HL-60 (cell line): ENCODE measurements around the gene TTC39B.

Source experiments
- DNase-seq, 2 experiments: peaks; one replicate each; pipeline ENCODE4 v3.0.0-alpha.2; 2010 to 2020; ENCODE audit warnings: low read depth in 1 of 2, low spot score in 1 of 2
- H3K27ac ChIP-seq: fragments of 250-450 bp; sonication (Bioruptor Pico); replicated peaks from 2 replicates; pipeline ENCODE4 v1.5.1; 2020; ENCODE audit warnings: mild to moderate bottlenecking, moderate library complexity
- H3K27me3 ChIP-seq: fragments of 250-450 bp; sonication (Bioruptor Pico); 2 replicates; pipeline ENCODE4 v1.5.1; 2021; ENCODE audit warnings: mild to moderate bottlenecking, moderate library complexity; ENCODE audit not compliant: insufficient read depth, poor library complexity, severe bottlenecking
- H3K4me3 ChIP-seq: replicated peaks from 2 replicates; pipeline ENCODE4 v1.5.1; 2011; ENCODE audit warnings: mild to moderate bottlenecking, control low read depth, low read length; ENCODE audit not compliant: insufficient read depth
- GABPA ChIP-seq: IDR thresholded peaks from 2 replicates; pipeline ENCODE4 v1.6.1; 2012; ENCODE audit warnings: low read depth
- POLR2AphosphoS5 ChIP-seq: IDR thresholded peaks from 2 replicates; pipeline ENCODE4 v1.6.1; 2012; ENCODE audit warnings: low read depth
- SPI1 ChIP-seq: IDR thresholded peaks from 2 replicates; pipeline ENCODE4 v1.6.1; 2012; ENCODE audit warnings: low read depth, mild to moderate bottlenecking, borderline replicate concordance
- TF ChIP-seq, protein P1 (sequence below): IDR thresholded peaks from 2 replicates; pipeline ENCODE4 v1.6.1; 2012; ENCODE audit warnings: low read depth; ENCODE audit not compliant: insufficient replicate concordance
- TF ChIP-seq, protein P2 (sequence below): IDR thresholded peaks from one replicate; pipeline ENCODE4 v1.5.1; 2011; ENCODE audit warnings: low read length, control low read depth, inconsistent platforms; ENCODE audit not compliant: insufficient read depth

TTC39B gene

DNA sequence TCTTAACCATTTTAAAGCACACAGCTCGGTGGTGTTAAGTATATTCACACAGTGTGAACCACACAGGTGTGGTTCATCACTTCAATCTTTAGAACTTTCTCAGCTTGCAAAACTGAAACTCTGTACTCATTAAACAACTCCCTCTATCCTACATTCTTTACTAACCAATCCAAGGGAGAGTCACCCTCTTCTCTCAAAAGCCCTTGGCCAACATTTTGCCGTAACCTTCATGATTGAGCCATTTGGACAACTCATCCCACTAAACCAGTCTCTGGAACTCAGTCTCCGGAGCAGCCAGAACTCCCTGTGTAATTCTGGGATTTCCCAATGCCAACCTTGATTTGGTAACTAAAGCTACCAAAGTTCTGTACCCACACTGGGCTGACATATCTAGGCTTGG is 84.7 kb downstream of the TTC39B start:
- no peak for DNase-seq
- no peaks in the 10 kb centered on the region for H3K27me3 ChIP-seq
- TF ChIP-seq SPI1, result no peak
- TF ChIP-seq GABPA, result no peak
- TF ChIP-seq, protein P1, sequence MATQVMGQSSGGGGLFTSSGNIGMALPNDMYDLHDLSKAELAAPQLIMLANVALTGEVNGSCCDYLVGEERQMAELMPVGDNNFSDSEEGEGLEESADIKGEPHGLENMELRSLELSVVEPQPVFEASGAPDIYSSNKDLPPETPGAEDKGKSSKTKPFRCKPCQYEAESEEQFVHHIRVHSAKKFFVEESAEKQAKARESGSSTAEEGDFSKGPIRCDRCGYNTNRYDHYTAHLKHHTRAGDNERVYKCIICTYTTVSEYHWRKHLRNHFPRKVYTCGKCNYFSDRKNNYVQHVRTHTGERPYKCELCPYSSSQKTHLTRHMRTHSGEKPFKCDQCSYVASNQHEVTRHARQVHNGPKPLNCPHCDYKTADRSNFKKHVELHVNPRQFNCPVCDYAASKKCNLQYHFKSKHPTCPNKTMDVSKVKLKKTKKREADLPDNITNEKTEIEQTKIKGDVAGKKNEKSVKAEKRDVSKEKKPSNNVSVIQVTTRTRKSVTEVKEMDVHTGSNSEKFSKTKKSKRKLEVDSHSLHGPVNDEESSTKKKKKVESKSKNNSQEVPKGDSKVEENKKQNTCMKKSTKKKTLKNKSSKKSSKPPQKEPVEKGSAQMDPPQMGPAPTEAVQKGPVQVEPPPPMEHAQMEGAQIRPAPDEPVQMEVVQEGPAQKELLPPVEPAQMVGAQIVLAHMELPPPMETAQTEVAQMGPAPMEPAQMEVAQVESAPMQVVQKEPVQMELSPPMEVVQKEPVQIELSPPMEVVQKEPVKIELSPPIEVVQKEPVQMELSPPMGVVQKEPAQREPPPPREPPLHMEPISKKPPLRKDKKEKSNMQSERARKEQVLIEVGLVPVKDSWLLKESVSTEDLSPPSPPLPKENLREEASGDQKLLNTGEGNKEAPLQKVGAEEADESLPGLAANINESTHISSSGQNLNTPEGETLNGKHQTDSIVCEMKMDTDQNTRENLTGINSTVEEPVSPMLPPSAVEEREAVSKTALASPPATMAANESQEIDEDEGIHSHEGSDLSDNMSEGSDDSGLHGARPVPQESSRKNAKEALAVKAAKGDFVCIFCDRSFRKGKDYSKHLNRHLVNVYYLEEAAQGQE, result no peak
- no peak for TF ChIP-seq POLR2AphosphoS5
- TF ChIP-seq, protein P2, sequence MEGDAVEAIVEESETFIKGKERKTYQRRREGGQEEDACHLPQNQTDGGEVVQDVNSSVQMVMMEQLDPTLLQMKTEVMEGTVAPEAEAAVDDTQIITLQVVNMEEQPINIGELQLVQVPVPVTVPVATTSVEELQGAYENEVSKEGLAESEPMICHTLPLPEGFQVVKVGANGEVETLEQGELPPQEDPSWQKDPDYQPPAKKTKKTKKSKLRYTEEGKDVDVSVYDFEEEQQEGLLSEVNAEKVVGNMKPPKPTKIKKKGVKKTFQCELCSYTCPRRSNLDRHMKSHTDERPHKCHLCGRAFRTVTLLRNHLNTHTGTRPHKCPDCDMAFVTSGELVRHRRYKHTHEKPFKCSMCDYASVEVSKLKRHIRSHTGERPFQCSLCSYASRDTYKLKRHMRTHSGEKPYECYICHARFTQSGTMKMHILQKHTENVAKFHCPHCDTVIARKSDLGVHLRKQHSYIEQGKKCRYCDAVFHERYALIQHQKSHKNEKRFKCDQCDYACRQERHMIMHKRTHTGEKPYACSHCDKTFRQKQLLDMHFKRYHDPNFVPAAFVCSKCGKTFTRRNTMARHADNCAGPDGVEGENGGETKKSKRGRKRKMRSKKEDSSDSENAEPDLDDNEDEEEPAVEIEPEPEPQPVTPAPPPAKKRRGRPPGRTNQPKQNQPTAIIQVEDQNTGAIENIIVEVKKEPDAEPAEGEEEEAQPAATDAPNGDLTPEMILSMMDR, result no peak
- H3K4me3 ChIP-seq, result no peak overlapping the region
- no peak overlapping the region for H3K27ac ChIP-seq

DNA sequence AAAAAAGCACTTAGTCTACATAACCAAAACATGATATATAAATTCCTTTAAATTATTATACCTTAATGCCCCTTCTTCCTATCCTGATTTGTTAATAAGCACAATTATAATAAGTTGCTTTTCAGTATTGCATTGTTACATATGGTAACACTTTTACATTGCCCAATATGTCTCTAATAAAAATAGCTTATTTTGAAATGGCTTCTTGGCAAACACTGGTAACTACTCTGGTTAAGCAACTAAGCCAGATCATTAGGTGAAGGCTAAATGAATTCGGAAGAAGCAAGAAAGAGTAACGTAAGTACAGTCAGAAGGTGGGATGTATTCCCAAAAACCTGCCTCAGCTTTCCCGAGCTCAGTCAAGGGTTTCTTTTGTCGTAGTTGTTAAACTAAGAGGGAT is 85.3 kb downstream of the TTC39B start:
- no peak for DNase-seq
- no peak for TF ChIP-seq POLR2AphosphoS5
- Histone ChIP-seq H3K27ac (no peak overlapping the region), H3K4me3 (no peak overlapping the region), H3K27me3 (no peaks in the 10 kb centered on the region)

DNA sequence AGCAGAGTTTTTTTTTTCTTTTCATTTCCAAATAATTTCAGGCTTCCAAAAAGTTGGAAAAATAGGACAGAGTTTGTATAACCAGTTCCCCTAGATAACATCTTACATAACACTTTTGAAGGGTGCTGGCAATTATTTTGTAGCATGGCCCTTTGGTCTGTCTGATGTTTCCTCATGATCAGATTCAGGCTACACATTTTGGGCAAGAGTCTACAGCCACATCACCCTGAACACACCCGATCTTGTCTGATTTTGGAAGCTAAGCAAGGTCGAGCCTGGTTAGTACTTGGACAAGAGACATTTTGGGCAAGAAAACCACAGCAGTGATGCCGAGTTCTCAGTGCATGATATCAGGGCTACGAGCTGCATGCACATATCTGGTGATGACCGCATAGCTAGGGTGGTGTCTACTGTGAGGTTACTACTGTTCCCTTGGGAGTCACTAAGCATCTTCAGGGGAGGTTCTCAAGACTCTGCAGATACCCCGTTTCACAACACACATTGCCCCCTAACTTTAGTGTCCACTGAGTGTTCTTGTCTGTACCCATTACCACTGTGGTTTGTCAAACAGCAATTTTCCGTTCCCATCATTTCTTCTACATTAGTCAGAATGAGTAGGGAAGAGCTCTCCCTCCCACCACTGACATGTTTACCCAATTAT is 86.2 kb downstream of the TTC39B start:
- TF ChIP-seq, protein P1, result no peak
- TF ChIP-seq GABPA (no peak), POLR2AphosphoS5 (no peak), SPI1 (no peak)
- TF ChIP-seq, protein P2, result no peak
- H3K4me3 ChIP-seq, result no peak overlapping the region
- no peak for DNase-seq
- no peak overlapping the region for H3K27ac ChIP-seq
- no peaks in the 10 kb centered on the region for H3K27me3 ChIP-seq

DNA sequence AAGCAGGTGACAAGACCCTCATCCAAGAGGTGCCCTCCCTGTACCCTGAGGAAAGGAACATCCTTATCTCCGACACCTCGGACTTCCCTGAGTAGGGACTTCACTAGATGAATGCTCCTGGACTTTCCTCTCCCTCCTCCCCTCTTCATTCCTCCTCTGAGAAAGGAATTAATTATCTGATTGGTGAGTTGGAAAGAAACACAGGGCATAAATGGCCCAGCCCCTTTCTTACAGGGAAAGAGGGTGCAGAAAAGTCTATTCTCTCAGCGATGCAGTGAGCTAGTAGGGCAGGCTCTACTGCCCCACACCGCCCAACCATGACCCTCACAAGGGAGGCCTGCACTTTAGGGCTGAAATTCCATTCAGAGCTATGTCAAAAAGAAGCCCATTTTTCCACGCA is 87.5 kb downstream of the TTC39B start:
- H3K27me3 ChIP-seq, result no peaks in the 10 kb centered on the region
- no peak overlapping the region for H3K27ac ChIP-seq
- no peak for DNase-seq
- H3K4me3 ChIP-seq, result no peak overlapping the region
- TF ChIP-seq, protein P1, result no peak
- TF ChIP-seq, protein P2, result no peak
- TF ChIP-seq GABPA (no peak), SPI1 (no peak), POLR2AphosphoS5 (no peak)
